ENCODE measurements around the gene SCNM1. TPM values are rescaled to one million over a fixed set of nuclear protein-coding genes. Genes with fewer than 3 reads are reported as not detected.

Gene SCNM1, protein sequence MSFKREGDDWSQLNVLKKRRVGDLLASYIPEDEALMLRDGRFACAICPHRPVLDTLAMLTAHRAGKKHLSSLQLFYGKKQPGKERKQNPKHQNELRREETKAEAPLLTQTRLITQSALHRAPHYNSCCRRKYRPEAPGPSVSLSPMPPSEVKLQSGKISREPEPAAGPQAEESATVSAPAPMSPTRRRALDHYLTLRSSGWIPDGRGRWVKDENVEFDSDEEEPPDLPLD
- total RNA-seq = 32.7 TPM
- long read RNA-seq, transcript SCNM1-202 (7 exons, 2,016 nt) = major isoform, 6 of 39 reads
- long read RNA-seq, partial matches to known transcripts = 2 of 39 reads
- long read RNA-seq, other reads (novel, unspliced or antisense) = 30 of 39 reads

DNA sequence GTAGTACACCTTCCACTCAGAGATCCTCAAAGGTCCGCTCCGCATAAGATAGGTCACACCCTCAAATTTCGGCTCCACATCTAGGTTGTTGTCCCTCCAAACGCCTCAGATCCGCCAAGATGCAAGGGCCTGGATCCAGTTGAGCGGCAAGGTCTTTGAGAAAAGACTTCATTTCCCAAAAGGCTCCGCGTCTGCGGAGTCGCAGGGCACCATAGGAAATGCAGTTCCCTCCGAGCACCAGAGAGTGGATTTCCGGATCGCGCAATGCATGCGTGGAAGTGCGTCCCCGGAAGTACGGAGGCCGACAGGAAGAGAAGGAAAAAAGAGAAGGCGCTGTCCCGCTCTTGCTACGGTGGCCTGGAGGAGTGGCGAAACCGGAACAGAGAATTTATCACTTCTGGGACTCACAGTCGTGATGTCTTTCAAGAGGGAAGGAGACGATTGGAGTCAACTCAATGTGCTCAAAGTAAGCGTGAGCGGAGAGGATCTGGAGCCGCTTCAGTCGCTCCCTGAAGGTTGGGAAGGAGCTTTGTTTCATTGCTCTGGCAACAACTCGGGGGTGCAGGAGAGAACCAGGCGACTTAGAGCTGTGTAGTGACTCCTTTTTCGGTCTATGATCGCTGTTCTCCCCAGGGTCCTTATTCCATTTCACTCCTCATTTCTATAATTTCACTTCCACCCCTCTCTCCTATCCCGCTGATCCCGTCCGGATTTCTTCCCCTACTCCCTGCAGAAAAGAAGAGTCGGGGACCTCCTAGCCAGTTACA lies at the start of gene SCNM1, which contains the start of gene LYSMD1:
Gene SCNM1, plus strand, starts transcription at position 407 of the 767 bp plus-strand sequence. Its CDS starts 9 bp downstream, at position 416.
Gene LYSMD1, minus strand, starts transcription at position 165 of the 767 bp plus-strand sequence. CDS start 644 bp downstream, outside the sequence.
- peak; percentile 96 for DNase-seq (ENCODE audit: low spot score)

DNA sequence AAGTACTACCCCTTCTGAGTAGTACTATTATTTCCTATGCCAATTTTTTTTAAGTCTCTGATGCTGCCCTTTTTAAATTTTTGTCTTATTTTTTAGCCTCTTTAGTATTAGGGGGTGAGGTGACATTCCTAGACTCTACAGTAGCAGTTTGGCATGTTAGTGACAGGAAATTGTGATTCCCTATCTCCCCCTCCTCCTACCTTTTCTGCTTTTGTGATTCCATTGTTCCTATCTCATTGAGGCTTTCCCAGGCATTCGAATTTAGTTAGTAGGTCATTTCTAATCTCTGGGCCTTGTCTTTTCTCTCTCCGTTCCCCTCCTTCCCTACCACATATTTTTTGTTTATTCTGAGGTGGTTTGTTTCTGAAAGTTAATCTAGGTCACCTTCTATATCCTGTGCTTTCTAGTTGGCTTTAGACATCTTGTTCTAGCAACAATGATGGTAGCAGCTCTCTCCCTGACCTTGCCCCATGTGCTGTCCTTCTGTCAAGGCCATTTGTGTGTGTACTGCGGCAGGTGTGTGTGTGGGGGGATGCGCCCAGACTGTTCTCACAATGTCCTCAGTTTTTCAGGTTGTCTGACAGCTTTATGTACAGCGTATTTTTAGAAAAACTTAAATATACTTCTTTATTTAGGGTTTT lies 41.1 kb upstream of the SCNM1 start:
- peak; percentile 9 for DNase-seq (ENCODE audit: low spot score)

GRCh38 chr1:151128800-151129199 lies 37.1 kb upstream of the SCNM1 start:
- peak; percentile 6 for DNase-seq (ENCODE audit: low spot score)

GRCh38 chr1:151130987-151131586 lies 34.9 kb upstream of the SCNM1 start:
- peak; percentile 90 for DNase-seq (ENCODE audit: low spot score)

GRCh38 chr1:151131701-151132334 lies 34.1 kb upstream of the SCNM1 start:
- DNase-seq (ENCODE audit: low spot score) = peak; percentile 84

DNA sequence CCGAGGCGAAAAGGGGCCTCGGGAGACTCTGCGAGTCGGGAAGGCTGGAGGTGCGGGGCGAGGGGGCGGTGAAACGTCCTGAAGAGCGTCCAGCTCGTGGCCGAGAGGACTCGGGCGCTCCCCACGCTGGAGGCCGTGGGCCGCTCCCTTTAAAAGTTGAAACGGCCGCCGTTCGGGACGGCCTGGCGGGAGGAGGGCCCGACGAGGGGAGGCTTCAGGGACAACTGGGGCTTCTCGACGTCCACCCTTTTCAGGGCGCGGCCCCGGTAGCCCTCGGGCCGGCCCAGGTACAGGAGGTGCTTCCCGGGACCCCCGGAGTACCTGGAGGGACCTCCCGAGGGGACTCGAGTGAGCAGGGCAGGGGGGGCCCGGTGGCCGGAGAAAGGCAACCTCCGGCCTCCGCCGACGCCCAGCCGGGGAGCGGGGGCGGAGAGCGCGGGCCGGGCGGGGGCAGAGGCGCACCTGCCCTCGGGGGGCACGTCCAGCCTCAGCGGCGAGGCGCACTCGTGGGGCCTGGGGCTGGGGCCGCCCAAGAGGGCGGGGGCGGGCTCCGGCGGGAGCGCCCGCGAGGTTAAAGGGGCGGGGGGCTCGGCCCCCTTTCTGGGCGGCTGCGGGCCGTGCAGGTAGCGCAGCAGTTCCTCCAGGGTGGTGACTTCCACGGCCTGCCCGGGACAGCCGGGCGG lies 33.5 kb upstream of the SCNM1 start:
- peak; percentile 88 for DNase-seq (ENCODE audit: low spot score)

GRCh38 chr1:151133018-151133806 lies 32.7 kb upstream of the SCNM1 start:
- peak; percentile 81 for DNase-seq (ENCODE audit: low spot score)

- no peak for DNase-seq (ENCODE audit: low spot score)
Observed at GRCh38 chr1:151134396-151134795, 31.5 kb upstream of the SCNM1 start.

DNA sequence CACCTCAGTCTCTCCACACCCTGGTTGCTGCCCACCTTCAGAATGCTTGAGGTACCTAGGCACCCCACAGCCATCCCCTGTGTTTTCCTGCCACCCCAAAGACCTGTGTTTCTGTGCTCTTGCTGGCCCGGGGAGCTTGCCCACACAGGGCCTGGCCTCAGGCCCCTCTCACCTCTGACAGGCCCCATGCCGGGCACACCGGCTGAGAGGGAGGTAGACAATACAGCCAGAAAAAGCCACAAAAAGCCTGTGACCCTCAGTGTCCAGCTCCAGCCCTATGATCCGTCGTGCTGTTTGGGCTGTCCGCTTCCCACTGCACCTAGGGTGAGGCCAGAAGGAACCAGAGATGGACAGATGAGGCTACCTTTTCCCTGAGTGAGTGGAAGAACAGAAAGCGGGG lies 31.0 kb upstream of the SCNM1 start:
- DNase-seq (ENCODE audit: low spot score) = peak; percentile 75

DNA sequence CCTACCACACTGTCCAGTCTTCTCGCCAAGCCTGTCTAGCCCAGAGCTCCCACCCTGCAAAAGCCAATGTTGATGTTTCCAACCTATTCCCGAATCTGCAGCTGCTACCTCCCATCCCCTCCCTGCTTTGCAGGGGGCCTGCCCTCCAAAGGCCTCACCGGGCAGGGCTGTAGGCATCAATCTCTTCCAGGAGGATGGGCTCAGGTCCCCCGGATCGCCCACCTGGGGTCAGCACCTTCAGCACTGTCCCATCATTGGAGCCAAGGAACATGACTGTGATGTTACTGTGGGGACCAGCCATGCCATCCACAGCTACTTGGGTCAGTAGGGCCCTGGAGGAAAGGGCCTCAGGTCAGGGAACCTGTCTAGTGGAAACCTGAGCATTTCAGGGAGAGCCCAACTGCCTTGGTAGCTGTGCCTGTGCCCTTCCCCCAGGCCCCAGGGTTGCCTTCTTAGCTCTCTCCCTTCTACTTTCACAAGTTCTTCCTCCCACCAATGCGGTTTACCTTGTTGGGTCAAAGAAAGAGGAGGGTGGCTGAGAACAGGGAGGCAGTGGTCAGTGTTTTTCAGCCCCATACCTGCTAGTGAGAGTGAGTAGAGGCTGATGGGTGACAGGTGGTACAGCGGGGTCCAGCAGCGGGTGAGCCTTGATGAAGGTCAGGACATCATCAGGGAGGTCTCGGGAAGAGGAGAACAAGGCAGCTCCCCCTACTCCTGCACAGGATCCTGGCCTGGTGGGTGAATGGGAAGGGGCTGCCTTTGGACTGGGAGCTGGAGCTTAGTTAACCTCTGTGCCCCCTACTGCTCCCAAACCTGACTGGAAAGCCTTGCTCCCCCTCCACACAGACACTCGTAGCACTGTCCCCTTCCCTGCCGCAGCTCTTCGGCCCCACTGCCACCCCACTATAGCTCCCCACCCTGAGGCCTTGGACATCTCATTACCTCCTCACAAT lies 30.2 kb upstream of the SCNM1 start:
- DNase-seq (ENCODE audit: low spot score) = peak; percentile 83

DNA sequence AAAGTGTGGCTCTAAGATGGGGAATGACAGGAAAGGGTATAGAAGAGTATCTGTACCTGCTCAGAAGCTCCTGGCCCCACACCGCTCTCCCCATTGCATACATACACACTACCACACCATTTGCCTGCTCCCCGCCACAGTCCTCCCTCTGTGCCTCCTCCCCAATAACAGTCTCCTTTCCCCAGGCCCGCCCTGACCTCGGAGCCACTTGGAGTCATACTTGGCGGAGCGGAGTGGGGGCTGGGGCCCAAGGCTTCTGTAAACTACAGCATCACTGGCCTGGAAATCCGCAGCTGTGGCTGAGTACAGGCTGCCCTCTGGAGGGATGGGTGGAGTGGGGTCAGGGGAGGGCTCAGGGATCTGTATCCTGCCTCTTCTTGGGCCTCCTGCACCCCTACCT lies 28.2 kb upstream of the SCNM1 start:
- DNase-seq (ENCODE audit: low spot score) = peak; percentile 72

- DNase-seq (ENCODE audit: low spot score) = peak; percentile 79
Observed at GRCh38 chr1:151142411-151143056, 23.4 kb upstream of the SCNM1 start.

GRCh38 chr1:151143057-151143435 lies 22.9 kb upstream of the SCNM1 start:
- DNase-seq (ENCODE audit: low spot score) = no peak

- DNase-seq (ENCODE audit: low spot score) = no peak
Observed at GRCh38 chr1:151143986-151144385, 22.0 kb upstream of the SCNM1 start.

DNA sequence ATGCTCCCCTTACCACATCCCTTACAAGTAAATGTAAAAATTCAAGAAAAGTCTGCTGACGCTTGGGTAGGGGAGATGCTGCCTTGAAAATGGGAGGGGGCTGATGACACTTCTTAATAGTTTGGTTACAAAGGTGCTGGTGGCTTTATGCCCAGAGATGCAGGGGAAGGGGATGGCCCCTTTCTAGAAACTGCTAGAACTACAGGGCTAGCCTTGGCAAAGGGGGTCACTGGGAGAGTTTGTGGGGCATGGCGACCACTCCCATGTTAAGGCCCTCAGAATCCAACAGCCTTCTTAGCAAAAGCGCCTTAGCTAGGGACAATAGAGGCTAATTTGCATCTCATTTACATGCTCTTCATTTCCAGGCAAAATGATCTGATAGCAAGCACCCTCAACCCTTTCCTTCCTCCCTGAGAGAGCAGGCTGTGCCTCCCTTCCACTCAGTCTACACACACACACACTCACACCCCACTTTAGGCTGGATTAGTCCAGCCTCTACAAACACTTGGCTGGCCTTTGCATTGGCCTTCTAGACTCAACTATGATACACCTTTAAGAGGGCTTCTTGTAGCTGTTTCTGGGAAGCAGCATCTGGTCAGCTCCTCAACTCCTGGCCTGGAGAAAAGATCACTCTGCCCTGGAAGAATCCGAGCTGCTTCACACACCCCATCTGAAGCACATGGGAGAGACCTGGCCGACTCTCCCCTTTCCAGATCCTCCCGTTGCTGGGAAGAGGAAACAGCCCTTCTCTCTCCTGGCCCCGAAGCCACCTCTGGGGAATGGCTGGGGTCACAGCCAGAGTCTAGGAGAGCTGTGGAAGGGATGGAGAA lies 21.3 kb upstream of the SCNM1 start:
- no peak for DNase-seq (ENCODE audit: low spot score)

DNA sequence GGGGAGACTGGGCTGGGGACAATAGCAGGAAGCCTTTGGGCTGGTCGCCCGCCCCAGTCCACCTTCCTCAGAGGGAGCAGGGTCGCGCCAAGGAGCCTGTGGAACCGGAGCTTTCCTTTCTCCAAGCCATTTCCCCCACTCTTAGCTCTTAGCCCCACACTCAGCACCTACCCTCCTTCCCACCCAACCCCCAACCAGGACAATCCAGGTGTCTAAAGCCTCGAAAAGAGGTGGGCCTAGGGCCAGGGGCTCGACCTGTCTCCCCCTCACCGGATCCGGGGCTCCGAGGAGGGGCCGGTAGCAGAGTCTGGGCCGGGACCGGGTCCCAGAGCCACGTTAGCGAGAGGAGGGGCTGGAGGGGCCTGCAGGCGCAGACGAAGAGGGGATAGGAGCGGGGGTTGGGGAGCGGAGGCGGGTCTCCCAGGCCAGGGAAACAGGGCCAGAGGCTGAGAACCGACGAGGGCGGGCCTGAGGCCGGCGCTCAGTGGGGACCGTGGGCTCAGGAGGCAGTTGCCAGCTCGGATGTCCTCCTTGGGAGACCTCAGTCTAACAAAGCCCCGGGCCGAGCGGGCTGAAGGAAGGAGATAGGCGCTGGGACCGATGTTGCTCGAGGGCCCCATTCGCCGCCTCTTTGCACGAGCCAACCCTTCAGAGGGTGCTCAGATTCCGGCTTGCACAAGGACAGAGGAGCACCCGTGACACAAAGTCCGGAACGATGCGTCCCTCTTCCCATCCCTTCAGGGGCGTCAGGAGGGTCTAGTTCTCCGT lies 20.5 kb upstream of the SCNM1 start:
- no peak for DNase-seq (ENCODE audit: low spot score)
